Mesenteric fat pad (tissue), 1 donor: ENCODE results near the gene SLC6A18. TPM values are rescaled to one million over a fixed set of nuclear protein-coding genes. Genes with fewer than 3 reads are reported as not detected.
A peak's percentile ranks its signal among the peaks of the same experiment; 100 is the strongest.

Experiments used
- DNase-seq: peaks from one replicate; pipeline ENCODE4 v3.0.0-alpha.2; 2020; ENCODE audit warnings: low spot score
- total RNA-seq: library from RNA; stranded (reverse); fragmentation: NEBNext Ultra II Directional; extraction: Animal tissue kit (Norgen Biotek cat#: 25700); gene quantifications from one replicate; pipeline ENCODE4 v1.2.1, GENCODE V29; 2021
- donor health status: DM: yes; HTN: yes; CAD: no.

Gene SLC6A18
- total RNA-seq, 1 donor from 2014 or later, result not detected

DNA sequence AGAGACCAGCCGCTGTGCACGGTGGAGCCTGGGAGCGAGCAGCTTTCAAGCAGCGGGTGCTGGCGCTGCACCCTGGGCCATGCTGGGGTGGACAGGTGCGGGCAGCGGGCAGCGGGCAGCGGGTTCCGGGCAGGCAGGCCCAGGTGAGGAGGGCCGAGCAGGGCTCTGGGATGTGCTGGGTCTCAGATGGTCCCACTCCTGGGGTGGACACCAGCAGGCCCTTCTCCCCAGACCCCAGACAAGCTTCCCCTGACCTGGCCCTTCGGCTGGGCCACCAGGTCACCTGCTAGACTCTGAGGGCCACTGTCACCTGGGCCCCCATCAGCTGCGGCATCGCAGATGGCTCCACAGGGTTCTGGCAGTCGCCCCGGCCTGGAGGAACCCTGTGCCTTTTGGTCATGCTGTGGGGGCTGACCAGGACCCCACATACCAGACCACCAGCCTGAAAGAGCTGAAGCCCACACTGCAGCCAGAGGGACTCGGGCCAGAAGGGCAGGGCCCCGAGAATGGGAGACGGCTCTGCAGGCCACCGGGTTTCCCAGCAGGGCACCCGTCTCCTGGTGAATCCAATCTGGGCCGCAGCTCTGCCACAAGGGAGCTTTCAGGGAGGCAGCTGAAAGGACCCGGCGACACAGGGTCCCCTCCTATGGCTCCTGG lies 21.7 kb upstream of the SLC6A18 start:
- peak; percentile 82 for DNase-seq

- peak; percentile 84 for DNase-seq
Measured at GRCh38 chr5:1203968-1204692, 21.1 kb upstream of the SLC6A18 start.

DNA sequence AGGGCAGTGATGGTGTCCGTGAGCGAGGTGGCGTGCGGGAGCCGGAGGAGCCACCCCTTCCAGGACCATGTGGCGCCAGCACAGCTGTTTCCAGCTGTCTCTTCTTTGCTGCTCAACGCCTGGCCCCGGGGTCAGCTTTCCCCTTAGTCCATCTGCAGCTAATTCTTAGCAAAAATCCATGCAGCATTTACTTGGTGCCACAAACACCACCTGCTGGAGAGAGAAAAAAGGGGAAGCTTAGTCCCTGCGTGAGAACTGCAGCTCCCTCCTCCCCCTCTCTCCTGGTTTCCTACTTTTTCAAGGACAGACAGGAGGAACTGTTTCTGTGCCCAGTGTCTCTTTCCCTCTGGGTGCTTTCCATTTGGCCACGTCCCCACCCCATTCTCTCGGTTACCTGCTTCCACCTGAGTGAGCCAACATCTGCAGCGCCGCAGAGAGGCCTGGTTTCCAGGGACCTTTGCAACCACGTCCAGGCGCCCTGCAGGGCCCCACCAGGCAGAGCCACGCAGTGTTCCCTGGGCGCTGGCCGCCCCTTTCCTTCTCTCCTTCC lies 20.4 kb upstream of the SLC6A18 start:
- DNase-seq, result no peak

DNA sequence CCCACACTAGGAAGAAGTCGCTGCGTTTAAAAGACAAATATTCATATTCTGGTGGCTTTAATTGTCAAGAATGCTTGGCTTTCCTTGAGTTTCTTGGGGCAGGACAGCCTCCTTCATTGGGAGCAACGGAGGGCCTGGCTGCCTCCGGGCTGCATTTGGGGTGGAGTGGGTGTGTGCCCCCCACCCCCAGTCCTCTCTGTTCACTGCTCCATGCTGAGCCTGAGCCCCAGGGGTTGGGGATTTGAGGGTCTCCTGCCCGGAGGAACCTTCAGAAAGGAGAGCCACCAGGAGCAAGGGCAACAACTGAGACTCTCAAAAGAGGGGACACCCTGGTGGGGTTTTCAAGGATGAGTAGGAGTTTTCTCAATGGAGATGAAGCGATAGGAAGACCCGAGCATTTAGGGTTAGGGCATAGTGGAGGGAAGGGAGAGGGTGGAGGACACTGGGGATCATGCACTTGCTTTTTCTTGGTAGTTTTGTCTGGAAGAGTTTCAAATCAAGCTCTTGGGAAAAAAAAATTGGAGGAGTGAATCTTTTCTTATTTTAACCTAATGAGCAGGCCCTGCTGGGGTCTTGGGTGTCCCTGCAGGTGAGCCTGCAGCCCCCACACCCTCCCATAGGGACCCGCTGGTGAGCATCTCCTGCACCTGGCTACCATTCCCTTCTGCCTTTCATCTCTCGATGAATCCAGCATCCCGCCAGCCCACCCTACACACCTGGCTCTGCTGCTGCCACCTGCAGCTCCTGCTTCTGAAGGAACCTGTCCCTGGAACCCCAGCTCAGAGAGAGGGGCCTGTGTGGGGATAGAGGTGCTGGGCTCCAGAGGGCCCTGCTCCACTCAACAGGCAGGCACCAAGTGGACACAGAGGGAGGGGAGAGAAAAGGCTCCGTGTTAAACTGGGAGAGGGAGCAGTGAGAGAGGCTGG lies 19.7 kb upstream of the SLC6A18 start:
- no peak for DNase-seq

DNA sequence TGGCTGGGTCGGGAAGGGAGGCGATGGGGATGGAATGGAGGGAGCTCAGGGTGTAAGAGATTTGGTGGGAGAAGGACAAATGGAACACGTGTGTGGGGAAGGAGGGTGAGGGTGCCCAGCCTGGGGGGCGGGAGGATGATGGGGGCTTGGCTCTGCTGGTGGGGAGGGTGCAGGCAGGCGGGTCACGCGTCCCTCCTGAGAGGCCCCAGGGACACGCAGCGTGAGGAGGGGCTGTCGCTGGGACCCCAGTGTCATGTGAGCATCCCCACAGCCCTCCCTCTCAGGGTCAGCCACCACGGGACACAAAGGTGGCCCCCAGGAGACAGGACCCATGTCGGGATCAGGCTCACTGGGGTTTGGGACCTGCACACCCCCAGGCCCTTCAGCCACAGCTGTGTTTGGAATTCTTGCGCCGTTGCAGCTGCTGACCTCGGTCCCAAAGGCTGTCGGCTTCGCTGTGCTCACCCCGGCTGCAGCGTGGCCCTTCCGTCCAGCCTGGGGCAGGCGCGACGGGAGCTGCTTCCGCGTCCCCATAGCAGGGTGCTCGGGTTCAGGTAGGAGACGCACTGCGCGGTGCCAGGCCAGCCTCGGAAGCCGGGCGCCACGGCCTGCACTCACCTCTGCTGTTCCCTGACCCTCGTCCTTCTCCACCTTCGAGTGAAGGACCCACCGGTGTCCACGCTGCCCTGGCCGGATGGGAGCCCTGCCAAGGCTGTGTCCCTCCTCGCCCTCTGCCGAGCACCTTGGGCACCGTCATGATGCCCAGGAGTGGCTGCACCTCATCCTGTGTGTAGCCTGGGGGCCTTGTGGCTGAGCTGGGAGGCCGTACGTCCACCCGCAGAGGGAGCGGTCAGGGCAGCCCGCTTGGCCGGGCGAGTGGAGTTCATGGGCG lies 18.4 kb upstream of the SLC6A18 start:
- DNase-seq, result no peak

GRCh38 chr5:1207555-1207954 lies 17.6 kb upstream of the SLC6A18 start:
- no peak for DNase-seq

- DNase-seq, result no peak
Measured at GRCh38 chr5:1208221-1208742, 16.9 kb upstream of the SLC6A18 start.

DNA sequence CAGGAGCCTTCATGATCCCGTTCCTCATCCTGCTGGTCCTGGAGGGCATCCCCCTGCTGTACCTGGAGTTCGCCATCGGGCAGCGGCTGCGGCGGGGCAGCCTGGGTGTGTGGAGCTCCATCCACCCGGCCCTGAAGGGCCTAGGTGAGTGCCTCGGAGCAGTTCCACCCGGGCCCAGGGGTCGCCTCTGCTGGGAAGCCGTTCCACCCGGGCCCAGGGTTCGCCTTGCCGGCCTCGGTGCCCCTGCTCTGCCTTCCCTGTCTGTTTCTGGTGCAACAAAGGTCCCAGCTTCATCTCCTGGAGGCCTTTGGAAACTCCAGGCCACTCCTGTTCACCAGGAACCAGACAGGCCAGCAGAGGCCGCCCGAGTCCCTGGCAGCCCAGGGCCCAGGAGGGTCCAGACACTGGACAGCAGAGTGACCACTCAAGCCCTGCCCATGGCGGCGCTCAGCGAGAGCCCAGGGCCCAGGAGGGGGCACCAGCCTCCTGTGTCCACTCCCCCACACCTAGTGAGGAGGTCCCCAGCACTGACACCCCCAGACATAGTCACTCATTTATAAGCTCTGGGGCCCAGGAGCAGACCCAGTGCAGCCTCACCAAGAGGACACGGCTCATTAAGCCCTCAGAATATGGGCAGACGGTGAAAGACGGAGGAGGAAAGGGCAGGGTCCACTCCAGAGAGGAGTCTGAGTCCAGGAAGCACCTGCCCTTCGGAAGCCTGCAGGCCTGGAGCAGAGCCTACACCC lies 16.3 kb upstream of the SLC6A18 start:
- DNase-seq, result no peak

DNA sequence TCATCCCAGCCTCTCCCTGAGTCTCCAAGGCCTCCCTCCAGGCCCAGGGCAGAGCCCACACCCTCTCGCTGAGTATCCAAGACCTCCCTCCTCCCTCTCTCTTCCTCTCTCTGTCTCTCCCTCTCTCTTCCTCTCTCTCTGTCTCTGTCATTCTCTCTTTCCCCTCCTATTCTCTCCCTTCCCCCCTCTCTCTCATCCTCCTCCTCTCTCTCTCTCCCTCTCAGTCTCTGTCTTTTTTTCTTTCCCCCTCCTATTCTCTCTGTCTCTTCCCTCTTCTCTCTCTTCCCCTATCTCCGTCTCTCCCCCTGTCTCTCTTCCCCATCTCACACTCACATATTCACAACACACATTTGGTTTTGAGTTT lies 15.7 kb upstream of the SLC6A18 start:
- DNase-seq, result no peak

- no peak for DNase-seq
Measured at GRCh38 chr5:1209896-1210776, 15.0 kb upstream of the SLC6A18 start.

GRCh38 chr5:1210832-1211251 lies 14.3 kb upstream of the SLC6A18 start:
- no peak for DNase-seq

DNA sequence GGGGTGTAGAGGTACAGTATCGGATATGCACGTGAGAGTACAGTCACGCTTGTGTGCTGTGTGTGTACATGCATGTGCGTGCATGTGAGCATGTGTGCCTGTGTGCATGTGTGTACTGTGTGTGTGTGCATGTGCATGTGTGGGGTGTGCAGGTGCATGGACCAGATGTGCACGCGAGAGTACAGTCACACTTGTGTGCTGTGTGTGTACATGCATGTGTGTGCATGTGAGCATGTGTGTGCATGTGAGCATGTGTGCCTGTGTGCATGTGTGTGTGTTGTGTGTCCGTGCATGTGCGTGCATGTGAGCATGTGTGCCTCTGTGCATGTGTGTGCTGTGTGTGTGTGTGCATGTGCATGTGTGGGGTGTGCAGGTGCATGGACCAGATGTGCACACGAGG lies 13.5 kb upstream of the SLC6A18 start:
- DNase-seq, result no peak

- DNase-seq, result no peak
Measured at GRCh38 chr5:1212271-1212670, 12.9 kb upstream of the SLC6A18 start.

GRCh38 chr5:1212881-1213280 lies 12.3 kb upstream of the SLC6A18 start:
- DNase-seq, result no peak

- DNase-seq, result no peak
Measured at GRCh38 chr5:1213508-1214162, 11.5 kb upstream of the SLC6A18 start.

DNA sequence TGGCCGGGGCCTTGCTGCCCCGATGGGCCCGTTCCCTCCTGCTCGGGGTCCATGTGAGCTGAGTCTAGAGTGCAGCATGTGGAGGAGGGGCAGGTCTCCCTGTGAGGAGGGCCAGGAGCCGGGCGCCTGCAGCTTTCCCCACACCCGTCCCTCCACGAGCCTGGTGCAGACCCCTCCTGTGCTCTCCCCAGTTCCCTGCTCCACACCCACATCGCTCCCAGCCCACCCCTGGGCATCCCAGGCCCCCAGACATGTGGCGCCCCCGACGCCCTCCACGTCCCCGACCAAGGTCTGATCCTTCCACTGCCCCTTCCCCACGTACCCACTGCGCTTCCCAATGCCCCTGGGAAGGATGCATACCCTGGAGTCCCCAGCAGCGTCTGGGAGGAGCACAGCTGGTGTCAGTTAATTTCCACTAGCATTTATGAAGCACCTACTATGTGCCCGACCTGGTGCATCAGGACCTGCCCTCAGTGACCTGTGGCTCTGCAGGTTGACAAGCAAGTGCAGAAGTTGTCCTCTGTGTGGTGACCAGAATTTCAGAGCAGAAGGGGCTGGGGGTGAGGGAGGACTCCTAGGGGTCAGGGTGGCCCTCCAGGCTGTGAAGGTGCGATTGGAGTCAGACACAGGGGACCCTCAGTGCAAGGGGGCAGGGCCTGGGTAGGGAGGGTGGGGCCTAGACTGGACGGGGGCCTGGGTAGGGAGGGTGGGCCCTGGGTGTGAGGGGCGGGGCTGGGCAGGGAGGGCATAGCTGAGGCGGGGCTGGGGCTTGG lies 10.8 kb upstream of the SLC6A18 start:
- DNase-seq, result no peak

DNA sequence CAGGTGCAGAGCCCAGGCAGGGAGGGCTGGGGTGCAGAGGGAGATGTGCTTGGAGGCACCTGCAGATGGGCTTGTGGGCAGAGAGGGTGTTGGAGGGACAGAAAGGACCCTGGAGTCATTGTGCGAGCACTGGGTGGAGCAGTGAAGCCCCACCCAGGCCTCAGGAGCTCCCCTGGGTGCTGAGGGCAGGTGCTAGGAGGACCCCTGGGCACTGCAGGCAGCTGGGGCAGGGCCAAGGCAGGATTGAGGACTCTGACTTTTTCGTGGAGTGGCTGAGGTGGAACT lies 10.3 kb upstream of the SLC6A18 start:
- no peak for DNase-seq
